NT2/D1 (cell line): ENCODE results near the gene TMEM271.

Experiments
- SUZ12 ChIP-seq: IDR thresholded peaks from 2 replicates; pipeline ENCODE4 v1.6.1; 2011; ENCODE audit not compliant: insufficient read length, insufficient read depth; ENCODE audit errors: extremely low read depth
- YY1 ChIP-seq: IDR thresholded peaks from 2 replicates; pipeline ENCODE4 v1.6.1; 2011; ENCODE audit not compliant: insufficient read length, insufficient read depth
- ZNF274 ChIP-seq: IDR thresholded peaks from 2 replicates; pipeline ENCODE4 v1.6.1; 2011; ENCODE audit warnings: mild to moderate bottlenecking, low read depth, low read length

DNA sequence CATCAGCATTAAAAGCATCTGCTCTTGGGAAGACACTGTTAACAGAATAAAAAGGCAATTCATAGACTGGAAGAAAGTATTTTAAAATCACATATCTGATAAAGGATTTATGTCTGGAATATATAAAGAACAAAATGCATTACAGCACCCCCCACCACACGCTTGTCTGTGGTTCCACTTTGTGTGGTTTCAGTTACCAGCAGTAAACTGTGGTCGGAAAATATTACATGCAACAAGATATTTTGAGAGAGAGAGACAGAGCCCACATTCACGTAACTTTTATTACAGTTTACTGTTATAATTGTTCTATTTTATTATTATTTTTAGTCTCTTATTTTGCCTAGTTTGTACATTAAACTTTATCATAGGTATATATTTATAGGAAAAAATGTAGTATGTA is 28.0 kb upstream of the TMEM271 start:
- TF ChIP-seq ZNF274 (no peak), YY1 (no peak), SUZ12 (no peak)
